ENCODE data around the gene HSPB7. TPM values are rescaled to one million over a fixed set of nuclear protein-coding genes. Genes with fewer than 3 reads are reported as not detected.
"Not testable (repeated sequence)": the region's sequence is repeated elsewhere in the genome, so short reads cannot be mapped to it uniquely, and the experiment has no call there.

The HSPB7 gene
- total and polyA plus RNA-seq, 4 donors, result 0.28 to 1.4 (median 0.35) TPM

GRCh38 chr1:16043521-16043920, 25.7 kb upstream of the HSPB7 start, which contains the start of gene CLCNKB:
CLCNKB (plus strand) TSS chr1:16043782; CDS start chr1:16044493, 711 bp downstream.
- no peaks in the 10 kb centered on the region for H3K27me3 ChIP-seq (ENCODE audit: control insufficient read depth in 4 of 4, insufficient read depth in 4 of 4, low read length in 3 of 4)
- no peak for TF ChIP-seq EGR1 (IDR thresholded peaks at IDR 0.05; ENCODE audit: low read depth in 2 of 2)
- TF ChIP-seq HNF4A (conservative IDR thresholded peaks at IDR 0.05), result no peak
- TF ChIP-seq RAD21 (IDR thresholded peaks at IDR 0.05), result no peak
- TF ChIP-seq NR2F2 (IDR thresholded peaks at IDR 0.05), result no peak
- TF ChIP-seq HNF4G (IDR thresholded peaks at IDR 0.05), result no peak
- no peak for TF ChIP-seq ATF3 (IDR thresholded peaks at IDR 0.05)
- TF ChIP-seq GABPA (IDR thresholded peaks at IDR 0.05 in 1 of 2, conservative IDR thresholded peaks at IDR 0.05 in 1 of 2), result no peak
- TF ChIP-seq MAX (IDR thresholded peaks at IDR 0.05), result no peak
- TF ChIP-seq TAF1 (conservative IDR thresholded peaks at IDR 0.05), result no peak
- no peak for TF ChIP-seq FOXA2 (IDR thresholded peaks at IDR 0.05)
- TF ChIP-seq ZBTB33 (IDR thresholded peaks at IDR 0.05), result no peak
- TF ChIP-seq SP1 (IDR thresholded peaks at IDR 0.05), result no peak
- TF ChIP-seq CTCF (IDR thresholded peaks at IDR 0.05; ENCODE audit: low read depth, low read length, missing input control), result no peak
- no peak for TF ChIP-seq FOXA1 (IDR thresholded peaks at IDR 0.05)
- TF ChIP-seq YY1 (IDR thresholded peaks at IDR 0.05), result no peak
- TF ChIP-seq RXRA (IDR thresholded peaks at IDR 0.05), result no peak
- TF ChIP-seq REST (IDR thresholded peaks at IDR 0.05), result no peak
- no peak within 1 kb of the TSS for H3K4me3 ChIP-seq (ENCODE audit: low read depth in 1 of 3, low read length in 3 of 3)
- H3K9me3 ChIP-seq (ENCODE audit: control insufficient read depth in 4 of 4, low read length in 3 of 4), result no peaks in the 10 kb centered on the region
- peaks cover 0 to 1% (median under 1%) of the 10 kb centered on the region in 4 donors for H3K4me1 ChIP-seq (ENCODE audit: control insufficient read depth in 4 of 4, insufficient read depth in 4 of 4, low read length in 3 of 4)
- 79% methylated on average over 7 of the region's 7 CpGs for WGBS
- no peak within 1 kb of the TSS for H3K27ac ChIP-seq (ENCODE audit: low read depth in 1 of 2, low read length in 2 of 2)
- H3K36me3 ChIP-seq (ENCODE audit: control insufficient read depth in 4 of 4, insufficient read depth in 3 of 4, low read depth in 1 of 4, low read length in 3 of 4), result no peaks in the 10 kb centered on the region
- DNase-seq (ENCODE audit: low spot score), result no peak
- H3K9ac ChIP-seq (ENCODE audit: low read depth in 1 of 2, low read length in 2 of 2), result no peak within 1 kb of the TSS

- WGBS, result 95% methylated on average over 9 of the region's 9 CpGs
- not testable (repeated sequence) for H3K27ac ChIP-seq (ENCODE audit: low read depth in 1 of 2, low read length in 2 of 2); H3K27me3 ChIP-seq (ENCODE audit: control insufficient read depth in 4 of 4, insufficient read depth in 4 of 4, low read length in 3 of 4); H3K9ac ChIP-seq (ENCODE audit: low read depth in 1 of 2, low read length in 2 of 2); H3K9me3 ChIP-seq (ENCODE audit: control insufficient read depth in 4 of 4, low read length in 3 of 4); H3K36me3 ChIP-seq (ENCODE audit: control insufficient read depth in 4 of 4, insufficient read depth in 3 of 4, low read depth in 1 of 4, low read length in 3 of 4); H3K4me3 ChIP-seq (ENCODE audit: low read depth in 1 of 3, low read length in 3 of 3); H3K4me1 ChIP-seq (ENCODE audit: control insufficient read depth in 4 of 4, insufficient read depth in 4 of 4, low read length in 3 of 4); DNase-seq (ENCODE audit: low spot score)
Measured at GRCh38 chr1:16042654-16043053, 24.8 kb upstream of the HSPB7 start.
